Measurements from ENCODE around the gene LDLRAD4.

The LDLRAD4 gene

GRCh38 chr18:13382366-13382953 is 163.9 kb downstream of the LDLRAD4 start:
- Histone ChIP-seq H3F3A (ENCODE audit: insufficient read depth) (no peaks in the 10 kb centered on the region), H2AFZ (ENCODE audit: low read depth, low read length, severe bottlenecking) (no peak overlapping the region), H3K4me2 (ENCODE audit: low read depth, low read length, poor library complexity, severe bottlenecking) (no peak overlapping the region), H3K4me3 (ENCODE audit: insufficient read depth, low read length, poor library complexity, severe bottlenecking) (no peak overlapping the region), H4K20me1 (ENCODE audit: low read depth, low read length) (no peaks in the 10 kb centered on the region), H3K27me3 (ENCODE audit: low read length) (no peaks in the 10 kb centered on the region), H3K27ac (ENCODE audit: low read depth, low read length) (no peak overlapping the region), H3K36me3 (ENCODE audit: low read length) (no peaks in the 10 kb centered on the region), H3K79me2 (ENCODE audit: insufficient read depth, low read length) (no peaks in the 10 kb centered on the region), H3K9ac (ENCODE audit: low read length) (no peak overlapping the region), H3K9me3 (ENCODE audit: insufficient read depth, low read length) (no peaks in the 10 kb centered on the region), H3K9me2 (replicated peaks; ENCODE audit: insufficient read depth, low read length) (no peaks in the 10 kb centered on the region)
- no peak for TF ChIP-seq EZH2phosphoT487 (conservative IDR thresholded peaks at IDR 0.05; ENCODE audit: low read length)
- TF ChIP-seq, protein P1, sequence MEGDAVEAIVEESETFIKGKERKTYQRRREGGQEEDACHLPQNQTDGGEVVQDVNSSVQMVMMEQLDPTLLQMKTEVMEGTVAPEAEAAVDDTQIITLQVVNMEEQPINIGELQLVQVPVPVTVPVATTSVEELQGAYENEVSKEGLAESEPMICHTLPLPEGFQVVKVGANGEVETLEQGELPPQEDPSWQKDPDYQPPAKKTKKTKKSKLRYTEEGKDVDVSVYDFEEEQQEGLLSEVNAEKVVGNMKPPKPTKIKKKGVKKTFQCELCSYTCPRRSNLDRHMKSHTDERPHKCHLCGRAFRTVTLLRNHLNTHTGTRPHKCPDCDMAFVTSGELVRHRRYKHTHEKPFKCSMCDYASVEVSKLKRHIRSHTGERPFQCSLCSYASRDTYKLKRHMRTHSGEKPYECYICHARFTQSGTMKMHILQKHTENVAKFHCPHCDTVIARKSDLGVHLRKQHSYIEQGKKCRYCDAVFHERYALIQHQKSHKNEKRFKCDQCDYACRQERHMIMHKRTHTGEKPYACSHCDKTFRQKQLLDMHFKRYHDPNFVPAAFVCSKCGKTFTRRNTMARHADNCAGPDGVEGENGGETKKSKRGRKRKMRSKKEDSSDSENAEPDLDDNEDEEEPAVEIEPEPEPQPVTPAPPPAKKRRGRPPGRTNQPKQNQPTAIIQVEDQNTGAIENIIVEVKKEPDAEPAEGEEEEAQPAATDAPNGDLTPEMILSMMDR (IDR thresholded peaks at IDR 0.05; ENCODE audit: insufficient read depth, low read length, poor library complexity, severe bottlenecking) = no peak

DNA sequence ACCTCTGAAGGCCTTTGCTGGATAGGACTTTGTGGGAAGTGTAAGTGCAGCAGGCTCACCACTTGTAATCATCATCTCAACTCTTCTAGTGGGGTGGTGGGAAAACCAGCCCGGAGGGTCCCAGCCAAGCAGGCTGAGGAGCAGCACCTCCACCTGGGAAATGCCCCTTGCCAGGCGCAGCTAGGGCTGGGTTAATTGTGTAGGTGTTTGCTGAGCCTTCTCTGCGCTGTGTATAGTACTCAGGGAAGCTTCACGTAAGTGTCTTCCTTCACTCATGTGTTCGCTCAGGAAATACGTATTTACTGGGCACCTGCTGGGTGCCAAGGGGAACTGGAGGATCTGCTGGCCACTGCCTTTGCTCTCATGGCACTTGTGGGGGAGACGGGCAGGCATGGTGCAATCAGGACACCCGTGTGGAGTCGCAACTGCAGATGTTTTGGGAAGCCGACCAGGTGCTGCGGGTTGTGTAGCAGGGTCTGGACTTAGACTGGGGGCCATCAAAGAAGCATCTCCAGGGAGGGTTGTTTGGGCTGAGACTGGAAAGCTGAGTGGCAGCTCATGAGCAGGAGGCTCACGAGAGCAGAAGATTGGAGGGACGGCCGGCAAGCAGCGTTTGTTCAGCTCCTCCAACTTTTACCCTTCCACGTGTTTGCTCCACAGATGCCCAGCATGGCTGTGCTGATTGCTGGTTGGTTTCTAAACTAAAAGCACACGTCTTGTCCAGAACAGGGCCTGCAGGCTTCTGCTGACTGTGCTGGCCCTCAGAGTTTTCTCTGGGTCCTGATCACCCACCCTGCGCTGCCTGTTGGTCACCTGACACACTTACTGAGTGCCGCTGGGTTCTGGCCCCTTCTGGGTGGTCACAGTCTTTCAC is 164.6 kb downstream of the LDLRAD4 start:
- no peaks in the 10 kb centered on the region for H3F3A ChIP-seq (ENCODE audit: insufficient read depth)
- no peaks in the 10 kb centered on the region for H4K20me1 ChIP-seq (ENCODE audit: low read depth, low read length)
- H3K4me2 ChIP-seq (ENCODE audit: low read depth, low read length, poor library complexity, severe bottlenecking) = no peak overlapping the region
- no peak overlapping the region for H2AFZ ChIP-seq (ENCODE audit: low read depth, low read length, severe bottlenecking)
- H3K79me2 ChIP-seq (ENCODE audit: insufficient read depth, low read length) = no peaks in the 10 kb centered on the region
- no peaks in the 10 kb centered on the region for H3K27me3 ChIP-seq (ENCODE audit: low read length)
- no peak overlapping the region for H3K27ac ChIP-seq (ENCODE audit: low read depth, low read length)
- no peak for TF ChIP-seq EZH2phosphoT487 (conservative IDR thresholded peaks at IDR 0.05; ENCODE audit: low read length)
- TF ChIP-seq, protein P1 (IDR thresholded peaks at IDR 0.05; ENCODE audit: insufficient read depth, low read length, poor library complexity, severe bottlenecking) = no peak
- H3K36me3 ChIP-seq (ENCODE audit: low read length) = no peaks in the 10 kb centered on the region
- no peaks in the 10 kb centered on the region for H3K9me2 ChIP-seq (replicated peaks; ENCODE audit: insufficient read depth, low read length)
- no peak overlapping the region for H3K4me3 ChIP-seq (ENCODE audit: insufficient read depth, low read length, poor library complexity, severe bottlenecking)
- H3K9ac ChIP-seq (ENCODE audit: low read length) = no peak overlapping the region
- H3K9me3 ChIP-seq (ENCODE audit: insufficient read depth, low read length) = no peaks in the 10 kb centered on the region

DNA sequence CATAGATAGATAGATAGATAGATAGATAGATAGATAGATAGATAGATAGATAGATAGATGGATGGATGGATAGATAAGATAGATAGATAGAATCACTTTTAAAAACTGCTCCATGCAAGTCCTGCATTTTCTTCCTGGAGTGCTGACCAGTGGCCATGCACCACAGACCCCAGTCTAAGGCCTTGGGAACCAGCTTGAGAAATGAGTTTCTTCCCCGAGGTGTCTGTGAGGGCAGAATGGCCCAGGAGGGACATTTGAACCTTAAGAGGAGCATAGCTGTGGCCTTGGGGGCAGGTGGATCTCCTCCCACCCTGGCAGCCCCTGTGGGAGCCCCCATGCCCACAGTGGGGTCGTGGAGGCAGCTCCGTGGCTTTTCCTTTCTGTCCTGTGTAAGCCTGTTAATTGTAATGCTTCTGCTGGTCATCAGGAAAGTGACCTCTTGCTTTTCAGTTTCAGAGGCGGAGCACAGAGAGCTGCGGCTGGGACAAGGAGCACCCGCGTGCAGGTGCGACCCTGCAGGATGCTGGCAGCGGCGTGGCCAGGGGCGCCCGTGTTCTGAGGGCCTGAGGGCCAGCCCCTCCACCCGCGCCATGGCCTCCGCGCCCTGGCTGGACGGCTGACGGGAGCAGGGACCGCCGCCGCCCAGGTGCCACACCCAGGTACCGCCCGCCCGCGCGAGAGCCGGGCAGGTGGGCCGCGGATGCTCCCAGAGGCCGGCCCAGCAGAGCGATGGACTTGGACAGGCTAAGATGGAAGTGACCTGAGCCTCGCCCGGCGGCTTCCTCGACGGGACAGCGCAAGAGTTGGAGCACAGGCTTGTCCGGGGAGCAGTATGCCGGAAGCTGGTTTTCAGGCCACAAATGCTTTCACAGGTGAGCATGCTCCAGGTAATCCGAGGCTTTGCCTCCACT is 168.6 kb downstream of the LDLRAD4 start:
- Histone ChIP-seq H3K79me2 (ENCODE audit: insufficient read depth, low read length) (no peaks in the 10 kb centered on the region), H4K20me1 (ENCODE audit: low read depth, low read length) (no peaks in the 10 kb centered on the region), H3K27me3 (ENCODE audit: low read length) (no peaks in the 10 kb centered on the region), H3K27ac (ENCODE audit: low read depth, low read length) (no peak overlapping the region), H3K4me2 (ENCODE audit: low read depth, low read length, poor library complexity, severe bottlenecking) (no peak overlapping the region), H3K9me2 (replicated peaks; ENCODE audit: insufficient read depth, low read length) (no peaks in the 10 kb centered on the region), H3K36me3 (ENCODE audit: low read length) (no peaks in the 10 kb centered on the region), H3K9me3 (ENCODE audit: insufficient read depth, low read length) (no peaks in the 10 kb centered on the region), H3K9ac (ENCODE audit: low read length) (no peak overlapping the region), H3F3A (ENCODE audit: insufficient read depth) (no peaks in the 10 kb centered on the region), H3K4me3 (ENCODE audit: insufficient read depth, low read length, poor library complexity, severe bottlenecking) (no peak overlapping the region), H2AFZ (ENCODE audit: low read depth, low read length, severe bottlenecking) (no peak overlapping the region)
- TF ChIP-seq, protein P1 (IDR thresholded peaks at IDR 0.05; ENCODE audit: insufficient read depth, low read length, poor library complexity, severe bottlenecking) = no peak
- TF ChIP-seq EZH2phosphoT487 (conservative IDR thresholded peaks at IDR 0.05; ENCODE audit: low read length) = no peak

Data from SU-DHL-6 (cell line).